ENCODE measurements around the gene PI16.

The PI16 gene

GRCh38 chr6:36907781-36908180 is 46.8 kb upstream of the PI16 start:
- H3K4me2 ChIP-seq (ENCODE audit: low read depth, low read length): no peak overlapping the region
- H3K27me3 ChIP-seq (replicated peaks; ENCODE audit: insufficient read depth, low read length): no peaks in the 10 kb centered on the region
- no peak for DNase-seq
- no peaks in the 10 kb centered on the region for H3K79me2 ChIP-seq (ENCODE audit: low read length)
- H3K4me1 ChIP-seq (ENCODE audit: low read length): peaks cover 14% of the 10 kb centered on the region
- H3K27ac ChIP-seq (ENCODE audit: low read length): no peak overlapping the region
- no peaks in the 10 kb centered on the region for H4K20me1 ChIP-seq (ENCODE audit: insufficient read depth, low read length)
- H3K36me3 ChIP-seq (replicated peaks; ENCODE audit: insufficient read depth, low read length): no peaks in the 10 kb centered on the region; the same call in 1 of the 2 replicates
- no peak overlapping the region for H3K9ac ChIP-seq (ENCODE audit: low read length)
- no peak overlapping the region for H3K4me3 ChIP-seq (ENCODE audit: low read length)
- H3F3A ChIP-seq (ENCODE audit: insufficient read depth, low read length): peaks cover 13% of the 10 kb centered on the region
- H3K9me2 ChIP-seq (replicated peaks; ENCODE audit: insufficient read depth, low read length): no peaks in the 10 kb centered on the region
- H3K9me3 ChIP-seq (replicated peaks; ENCODE audit: insufficient read depth, low read length): no peaks in the 10 kb centered on the region
- no peak for TF ChIP-seq EZH2 (optimal IDR thresholded peaks at IDR 0.05; ENCODE audit: low read depth, low read length)
- TF ChIP-seq CTCF (IDR thresholded peaks at IDR 0.05; ENCODE audit: low read length): no peak
- no peak for TF ChIP-seq EZH2phosphoT487 (IDR thresholded peaks at IDR 0.05; ENCODE audit: low read length)
- H2AFZ ChIP-seq (ENCODE audit: low read length): no peak overlapping the region

DNA sequence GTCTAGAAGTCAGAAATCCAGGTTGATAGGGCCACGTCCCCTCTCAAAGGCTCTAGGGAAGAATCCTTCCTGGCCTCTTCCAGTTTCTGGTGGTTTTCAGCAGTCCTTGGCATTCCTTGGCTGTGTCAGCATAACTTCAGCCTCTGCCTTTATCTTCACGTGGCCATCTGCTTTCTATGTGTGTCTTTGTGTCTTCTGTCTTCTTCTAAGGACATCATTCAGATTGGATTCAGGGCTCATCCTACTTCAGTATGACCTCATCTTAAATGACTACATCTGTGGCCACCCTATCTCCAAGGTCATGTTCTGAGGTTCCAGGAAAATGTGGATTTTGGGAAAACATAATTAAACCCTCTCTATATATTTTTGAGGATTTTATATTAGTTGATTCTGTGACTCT is 45.8 kb upstream of the PI16 start:
- Histone ChIP-seq H3K27ac (ENCODE audit: low read length) (no peak overlapping the region), H3K4me1 (ENCODE audit: low read length) (peaks cover 22% of the 10 kb centered on the region)

GRCh38 chr6:36912030-36912454 is 42.5 kb upstream of the PI16 start:
- H3K79me2 ChIP-seq (ENCODE audit: low read length): no peaks in the 10 kb centered on the region
- peaks cover 5% of the 10 kb centered on the region; the same call in 1 of the 2 replicates for H4K20me1 ChIP-seq (ENCODE audit: insufficient read depth, low read length)
- no peak for DNase-seq
- no peak overlapping the region for H3K4me3 ChIP-seq (ENCODE audit: low read length)
- H3K4me1 ChIP-seq (ENCODE audit: low read length): peaks cover 22% of the 10 kb centered on the region
- no peaks in the 10 kb centered on the region for H3K27me3 ChIP-seq (replicated peaks; ENCODE audit: insufficient read depth, low read length)
- no peak overlapping the region for H3K9ac ChIP-seq (ENCODE audit: low read length)
- H2AFZ ChIP-seq (ENCODE audit: low read length): no peak overlapping the region
- peak overlapping the region; percentile 29; the same call in 1 of the 2 replicates for H3K27ac ChIP-seq (ENCODE audit: low read length)
- no peaks in the 10 kb centered on the region; the same call in 1 of the 2 replicates for H3K36me3 ChIP-seq (replicated peaks; ENCODE audit: insufficient read depth, low read length)
- H3K4me2 ChIP-seq (ENCODE audit: low read depth, low read length): peak overlapping the region; percentile 17; the same call in 1 of the 2 replicates
- TF ChIP-seq CTCF (IDR thresholded peaks at IDR 0.05; ENCODE audit: low read length) (no peak), EZH2phosphoT487 (IDR thresholded peaks at IDR 0.05; ENCODE audit: low read length) (no peak), EZH2 (optimal IDR thresholded peaks at IDR 0.05; ENCODE audit: low read depth, low read length) (no peak)
- no peaks in the 10 kb centered on the region for H3K9me2 ChIP-seq (replicated peaks; ENCODE audit: insufficient read depth, low read length)
- peaks cover 15% of the 10 kb centered on the region for H3F3A ChIP-seq (ENCODE audit: insufficient read depth, low read length)
- no peaks in the 10 kb centered on the region for H3K9me3 ChIP-seq (replicated peaks; ENCODE audit: insufficient read depth, low read length)

More for the DNA sequence above, 45.8 kb upstream of the PI16 start:
- Histone ChIP-seq H2AFZ (ENCODE audit: low read length) (no peak overlapping the region), H3K9ac (ENCODE audit: low read length) (no peak overlapping the region), H3K9me2 (replicated peaks; ENCODE audit: insufficient read depth, low read length) (no peaks in the 10 kb centered on the region), H3K4me2 (ENCODE audit: low read depth, low read length) (no peak overlapping the region), H3K36me3 (replicated peaks; ENCODE audit: insufficient read depth, low read length) (no peaks in the 10 kb centered on the region; the same call in 1 of the 2 replicates), H3K27me3 (replicated peaks; ENCODE audit: insufficient read depth, low read length) (no peaks in the 10 kb centered on the region), H3K4me3 (ENCODE audit: low read length) (no peak overlapping the region), H3F3A (ENCODE audit: insufficient read depth, low read length) (peaks cover 15% of the 10 kb centered on the region), H4K20me1 (ENCODE audit: insufficient read depth, low read length) (peaks cover 5% of the 10 kb centered on the region; the same call in 1 of the 2 replicates), H3K79me2 (ENCODE audit: low read length) (no peaks in the 10 kb centered on the region), H3K9me3 (replicated peaks; ENCODE audit: insufficient read depth, low read length) (no peaks in the 10 kb centered on the region)
- TF ChIP-seq EZH2 (optimal IDR thresholded peaks at IDR 0.05; ENCODE audit: low read depth, low read length): no peak
- TF ChIP-seq CTCF (IDR thresholded peaks at IDR 0.05; ENCODE audit: low read length): no peak
- no peak for TF ChIP-seq EZH2phosphoT487 (IDR thresholded peaks at IDR 0.05; ENCODE audit: low read length)
- no peak for DNase-seq

All from MM.1S (cell line).